NCI-H146 treated with DMSO at 0.1 percent for 48 hours (cell line): ENCODE data around the gene NAALADL1.

ENCODE experiments used
- DNase-seq: peaks from one replicate; lab custom pipeline; 2025; ENCODE audit not compliant: unreplicated experiment; lab: John Stamatoyannopoulos, UW

The NAALADL1 gene

GRCh38 chr11:65058419-65059054, at the start of gene NAALADL1:
TSS of gene NAALADL1 (minus strand) at chr11:65058553. CDS start at chr11:65058521, 32 bp downstream.
- peak; percentile 27 for DNase-seq

GRCh38 chr11:65107751-65108468, 49.6 kb upstream of the NAALADL1 start:
- no peak for DNase-seq

GRCh38 chr11:65107078-65107477, 48.7 kb upstream of the NAALADL1 start:
- no peak for DNase-seq

- DNase-seq = no peak
Measured at GRCh38 chr11:65104628-65105027, 46.3 kb upstream of the NAALADL1 start.

- no peak for DNase-seq
Measured at GRCh38 chr11:65103476-65103875, 45.1 kb upstream of the NAALADL1 start.

- DNase-seq = no peak
Measured at GRCh38 chr11:65102142-65103095, 44.1 kb upstream of the NAALADL1 start.

GRCh38 chr11:65100674-65101350, 42.5 kb upstream of the NAALADL1 start:
- no peak for DNase-seq

- DNase-seq = no peak
Measured at GRCh38 chr11:65096926-65097325, 38.6 kb upstream of the NAALADL1 start.

GRCh38 chr11:65095974-65096806, 37.8 kb upstream of the NAALADL1 start, which contains the start of gene VPS51:
TSS of gene VPS51 (plus strand) at chr11:65096214. CDS start at chr11:65096251, 37 bp downstream.
- peak; percentile 83 for DNase-seq

GRCh38 chr11:65095427-65095826, 37.1 kb upstream of the NAALADL1 start:
- DNase-seq = no peak

- no peak for DNase-seq
Measured at GRCh38 chr11:65090628-65091027, 32.3 kb upstream of the NAALADL1 start.

GRCh38 chr11:65089621-65090020, 31.3 kb upstream of the NAALADL1 start:
- no peak for DNase-seq

GRCh38 chr11:65087827-65088226, 29.5 kb upstream of the NAALADL1 start:
- DNase-seq = no peak

GRCh38 chr11:65087216-65087615, 28.9 kb upstream of the NAALADL1 start:
- no peak for DNase-seq

GRCh38 chr11:65086809-65087208, 28.5 kb upstream of the NAALADL1 start:
- DNase-seq = no peak

GRCh38 chr11:65085446-65085845, 27.1 kb upstream of the NAALADL1 start:
- DNase-seq = no peak

- no peak for DNase-seq
Measured at GRCh38 chr11:65084598-65085375, 26.4 kb upstream of the NAALADL1 start.

- DNase-seq = peak; percentile 87
Measured at GRCh38 chr11:65083834-65084597, 25.7 kb upstream of the NAALADL1 start, which contains the start of the genes CDCA5 and ZFPL1. TSS of gene CDCA5 (minus strand) at chr11:65084040. CDS start at chr11:65083978, 62 bp downstream. TSS of gene ZFPL1 (plus strand) at chr11:65084222. CDS start at chr11:65084699, 477 bp downstream.
